MM.1S (cell line): Measurements from ENCODE around the gene MPP7.

Experiments used
- CTCF ChIP-seq: fragments of 300-600 bp; sonication (generic); IDR thresholded peaks from 2 replicates; pipeline ENCODE4 v1.5.1; 2016; ENCODE audit warnings: antibody characterized with exemption, low read length, mixed read lengths
- EZH2 ChIP-seq: fragments of 300-600 bp; sonication (generic); optimal IDR thresholded peaks from 2 replicates; pipeline ENCODE3; 2017; ENCODE audit warnings: low read depth, mild to moderate bottlenecking, antibody characterized with exemption, low read length, mixed read lengths
- EZH2phosphoT487 ChIP-seq: fragments of 300-600 bp; sonication (generic); IDR thresholded peaks from 2 replicates; pipeline ENCODE4 v1.6.1; 2018; ENCODE audit warnings: antibody characterized with exemption, low read length

- TF ChIP-seq CTCF: no peak
- no peak for TF ChIP-seq EZH2phosphoT487
- TF ChIP-seq EZH2: no peak
Observed at GRCh38 chr10:28326516-28327490, 23.9 kb upstream of the MPP7 start.
